Mesothelial cell of epicardium (in vitro differentiated cells): Measurements from ENCODE around the gene TBC1D7. TPM values are rescaled to one million over a fixed set of nuclear protein-coding genes. Genes with fewer than 3 reads are reported as not detected.

ENCODE experiments used
- DNase-seq, 2 experiments: peaks; one replicate each; pipeline ENCODE4 v3.0.0; 2021; ENCODE audit warnings: low spot score in 2 of 2; ENCODE audit not compliant: unreplicated experiment in 2 of 2
- H3K27ac Mint-ChIP-seq: 2 replicates; pipeline ENCODE4 v1.8.0; 2021; ENCODE audit warnings: mixed read lengths
- H3K27me3 Mint-ChIP-seq: 2 replicates; pipeline ENCODE4 v1.8.0; 2021; ENCODE audit warnings: low read depth, mixed read lengths
- H3K36me3 Mint-ChIP-seq: 2 replicates; pipeline ENCODE4 v1.8.0; 2021; ENCODE audit warnings: mixed read lengths
- H3K4me1 Mint-ChIP-seq: 2 replicates; pipeline ENCODE4 v1.8.0; 2021; ENCODE audit warnings: mixed read lengths
- H3K4me3 Mint-ChIP-seq: 2 replicates; pipeline ENCODE4 v1.8.0; 2021; ENCODE audit warnings: mild to moderate bottlenecking, moderate library complexity, mixed read lengths
- H3K9me3 Mint-ChIP-seq: 2 replicates; pipeline ENCODE4 v1.8.0; 2021; ENCODE audit warnings: mixed read lengths
- CTCF ChIP-seq: fragments of 200-600 bp; sonication (generic); IDR thresholded peaks from one replicate; pipeline ENCODE4 v1.5.0; 2021; ENCODE audit warnings: antibody characterized with exemption; ENCODE audit not compliant: unreplicated experiment
- total RNA-seq: library from RNA; stranded (reverse); gene quantifications from 3 replicates; pipeline ENCODE4 v1.2.1, GENCODE V29; 2021

The TBC1D7 gene
- total RNA-seq, 1 donor from 2014 or later, result 26.4 TPM

- H3K36me3 Mint-ChIP-seq, result no peaks in the 10 kb centered on the region
- H3K9me3 Mint-ChIP-seq, result peaks cover 7% of the 10 kb centered on the region
- no peak overlapping the region for H3K27ac Mint-ChIP-seq
- H3K4me1 Mint-ChIP-seq, result no peaks in the 10 kb centered on the region
- TF ChIP-seq CTCF, result no peak
- H3K4me3 Mint-ChIP-seq, result no peak overlapping the region
- peaks cover 5% of the 10 kb centered on the region for H3K27me3 Mint-ChIP-seq
- DNase-seq, result no peak
Observed at GRCh38 chr6:13259393-13259792, 68.9 kb downstream of the TBC1D7 start.

GRCh38 chr6:13256266-13257001 lies 71.9 kb downstream of the TBC1D7 start:
- Mint-ChIP-seq H3K27me3 (peaks cover under 1% of the 10 kb centered on the region), H3K4me1 (no peaks in the 10 kb centered on the region), H3K27ac (no peak overlapping the region), H3K9me3 (peaks cover 7% of the 10 kb centered on the region), H3K36me3 (no peaks in the 10 kb centered on the region), H3K4me3 (no peak overlapping the region)
- no peak for TF ChIP-seq CTCF
- no peak for DNase-seq

Other genes with a start within 250 kb of the TBC1D7 start
- 3.5 to 4.8 TPM (median 4.0 TPM) in 3 replicates for gene GFOD1, start 159.1 kb upstream of the TBC1D7 start, total RNA-seq
- gene SIRT5, start 246.1 kb upstream of the TBC1D7 start, total RNA-seq, result 21.1 to 23.6 TPM (median 21.5 TPM) in 3 replicates